Vagina (tissue), 2 donors: ENCODE measurements around the gene XIRP2. TPM values are rescaled to one million over a fixed set of nuclear protein-coding genes. Genes with fewer than 3 reads are reported as not detected.

Experiments
- DNase-seq, 2 donors: peaks; one replicate each; pipeline ENCODE4 v3.0.0-alpha.2; 2017; ENCODE audit errors: extremely low spot score in 2 of 2
- H3K27ac ChIP-seq: fragments of 200-600 bp; sonication (generic); one replicate; pipeline ENCODE4 v1.5.1; 2019
- H3K27me3 ChIP-seq: fragments of 200-600 bp; sonication (generic); one replicate; pipeline ENCODE4 v1.5.1; 2019
- H3K36me3 ChIP-seq, 2 donors: fragments of 200-600 bp; sonication (generic); one replicate each; pipeline ENCODE4 v1.5.1; 2017 to 2019
- H3K4me1 ChIP-seq: fragments of 200-600 bp; sonication (generic); one replicate; pipeline ENCODE4 v1.5.1; 2019
- H3K4me3 ChIP-seq, 2 donors: fragments of 200-600 bp; sonication (generic); 1 replicate in 1 of 2; 2 replicates in 1 of 2; pipeline ENCODE4 v1.5.1; 2016 to 2019
- H3K9me3 ChIP-seq: fragments of 200-600 bp; sonication (generic); one replicate; pipeline ENCODE4 v1.5.1; 2019
- CTCF ChIP-seq, 3 experiments: fragments of 450-650 bp in 2 of 3; fragments of 200-600 bp in 1 of 3; sonication (generic) in 1 of 3; IDR thresholded peaks; one replicate each; pipeline ENCODE4 v1.5.1; 2017 to 2019; ENCODE audit warnings: antibody characterized with exemption in 3 of 3, mild to moderate bottlenecking in 2 of 3, moderate library complexity in 2 of 3
- POLR2A ChIP-seq, 2 donors: fragments of 450-650 bp; IDR thresholded peaks; one replicate each; pipeline ENCODE4 v1.6.1; 2017; ENCODE audit warnings: antibody characterized with exemption in 2 of 2, mild to moderate bottlenecking in 2 of 2, moderate library complexity in 2 of 2
- POLR2AphosphoS5 ChIP-seq, 2 donors: sonication (generic); formaldehyde crosslinking; IDR thresholded peaks; one replicate each; pipeline ENCODE4 v1.9.0; 2017; ENCODE audit warnings: antibody characterized with exemption in 2 of 2, mild to moderate bottlenecking in 2 of 2, low read depth in 1 of 2; ENCODE audit not compliant: insufficient read depth in 1 of 2
- intact Hi-C: fragments of 100-400 bp; cut with DNase I; formaldehyde crosslinking; loops from one replicate; pipeline ENCODE4 v1.15.1; 2023
- total RNA-seq: library from RNA; depleted of rRNA; stranded (reverse); fragments of >200 nt; gene quantifications from one replicate; pipeline ENCODE4 v1.2.3, GENCODE V29; 2016

XIRP2 gene
- total RNA-seq, 1 donor from 2014 or later, result not detected

- TF ChIP-seq CTCF (IDR thresholded peaks at IDR 0.05) (no peak), POLR2A (IDR thresholded peaks at IDR 0.05) (no peak), POLR2AphosphoS5 (IDR thresholded peaks at IDR 0.05; ENCODE audit: insufficient read depth in 1 of 2, low read depth in 1 of 2) (no peak)
- no peak overlapping the region for H3K27ac ChIP-seq
Measured at GRCh38 chr2:167126165-167126564, 237.9 kb downstream of the XIRP2 start.

GRCh38 chr2:167127135-167127534, 238.9 kb downstream of the XIRP2 start:
- Histone ChIP-seq H3K4me1 (no peaks in the 10 kb centered on the region), H3K27ac (no peak overlapping the region), H3K4me3 (no peak overlapping the region), H3K9me3 (no peaks in the 10 kb centered on the region), H3K27me3 (no peaks in the 10 kb centered on the region), H3K36me3 (no peaks in the 10 kb centered on the region)
- no peak for TF ChIP-seq POLR2A (IDR thresholded peaks at IDR 0.05)
- no peak for TF ChIP-seq CTCF (IDR thresholded peaks at IDR 0.05)
- TF ChIP-seq POLR2AphosphoS5 (IDR thresholded peaks at IDR 0.05; ENCODE audit: insufficient read depth in 1 of 2, low read depth in 1 of 2), result no peak
- DNase-seq, result no peak
- intact Hi-C loops, result no loop called here

More at GRCh38 chr2:167126165-167126564, 237.9 kb downstream of the XIRP2 start:
- H3K4me1 ChIP-seq, result no peaks in the 10 kb centered on the region
- DNase-seq, result no peak
- H3K4me3 ChIP-seq, result no peak overlapping the region
- H3K9me3 ChIP-seq, result no peaks in the 10 kb centered on the region
- intact Hi-C loops, result no loop called here
- H3K27me3 ChIP-seq, result no peaks in the 10 kb centered on the region
- no peaks in the 10 kb centered on the region for H3K36me3 ChIP-seq

GRCh38 chr2:167128130-167128529, 239.8 kb downstream of the XIRP2 start:
- Histone ChIP-seq H3K27me3 (no peaks in the 10 kb centered on the region), H3K36me3 (no peaks in the 10 kb centered on the region), H3K9me3 (no peaks in the 10 kb centered on the region), H3K27ac (no peak overlapping the region), H3K4me1 (no peaks in the 10 kb centered on the region), H3K4me3 (no peak overlapping the region)
- intact Hi-C loops, result no loop called here
- no peak for TF ChIP-seq POLR2AphosphoS5 (IDR thresholded peaks at IDR 0.05; ENCODE audit: insufficient read depth in 1 of 2, low read depth in 1 of 2)
- no peak for TF ChIP-seq CTCF (IDR thresholded peaks at IDR 0.05)
- no peak for TF ChIP-seq POLR2A (IDR thresholded peaks at IDR 0.05)
- no peak for DNase-seq

- H3K4me3 ChIP-seq, result no peak overlapping the region
- no peaks in the 10 kb centered on the region for H3K36me3 ChIP-seq
- no peaks in the 10 kb centered on the region for H3K27me3 ChIP-seq
- no peaks in the 10 kb centered on the region for H3K9me3 ChIP-seq
- no peaks in the 10 kb centered on the region for H3K4me1 ChIP-seq
- DNase-seq, result no peak
- intact Hi-C loops, result no loop called here
- H3K27ac ChIP-seq, result no peak overlapping the region
- TF ChIP-seq CTCF (IDR thresholded peaks at IDR 0.05) (no peak), POLR2A (IDR thresholded peaks at IDR 0.05) (no peak), POLR2AphosphoS5 (IDR thresholded peaks at IDR 0.05; ENCODE audit: insufficient read depth in 1 of 2, low read depth in 1 of 2) (no peak)
Measured at GRCh38 chr2:167132066-167132465, 243.8 kb downstream of the XIRP2 start.

- TF ChIP-seq POLR2A (IDR thresholded peaks at IDR 0.05) (no peak), CTCF (IDR thresholded peaks at IDR 0.05) (no peak), POLR2AphosphoS5 (IDR thresholded peaks at IDR 0.05; ENCODE audit: insufficient read depth in 1 of 2, low read depth in 1 of 2) (no peak)
- intact Hi-C loops, result no loop called here
- no peak overlapping the region for H3K4me3 ChIP-seq
- no peak for DNase-seq
- no peaks in the 10 kb centered on the region for H3K27me3 ChIP-seq
- no peaks in the 10 kb centered on the region for H3K9me3 ChIP-seq
- H3K4me1 ChIP-seq, result no peaks in the 10 kb centered on the region
- no peaks in the 10 kb centered on the region for H3K36me3 ChIP-seq
- no peak overlapping the region for H3K27ac ChIP-seq
Measured at GRCh38 chr2:167132906-167133555, 244.8 kb downstream of the XIRP2 start.
